AG09309 (cell line): Measurements from ENCODE around the gene APOC4.

Experiments used
- DNase-seq: peaks from one replicate; pipeline ENCODE4 v3.0.0-alpha.2; 2010; ENCODE audit warnings: low read depth
- H3K4me3 ChIP-seq: 2 replicates; pipeline ENCODE4 v1.5.1; 2011; ENCODE audit warnings: mild to moderate bottlenecking, low read depth, low read length, moderate library complexity; ENCODE audit not compliant: control insufficient read depth
- CTCF ChIP-seq: IDR thresholded peaks from 2 replicates; pipeline ENCODE4 v1.5.1; 2011; ENCODE audit warnings: mild to moderate bottlenecking, low read depth, low read length, inconsistent platforms; ENCODE audit not compliant: insufficient read depth, control insufficient read depth; ENCODE audit errors: missing control alignments

APOC4 gene

GRCh38 chr19:44943801-44944249, 1.8 kb downstream of the APOC4 start:
- no peak for DNase-seq
- no peak overlapping the region for H3K4me3 ChIP-seq
- TF ChIP-seq CTCF = no peak

GRCh38 chr19:44947041-44947581, 5.1 kb downstream of the APOC4 start:
- no peak for TF ChIP-seq CTCF
- DNase-seq = no peak
- no peak overlapping the region for H3K4me3 ChIP-seq

- TF ChIP-seq CTCF = no peak
- no peak for DNase-seq
- no peak overlapping the region for H3K4me3 ChIP-seq
Measured at GRCh38 chr19:44948237-44948636, 6.2 kb downstream of the APOC4 start.

GRCh38 chr19:44948763-44949374, 6.8 kb downstream of the APOC4 start:
- H3K4me3 ChIP-seq = no peak overlapping the region
- DNase-seq = no peak
- TF ChIP-seq CTCF = no peak

GRCh38 chr19:44949550-44949949, 7.5 kb downstream of the APOC4 start:
- no peak overlapping the region for H3K4me3 ChIP-seq
- DNase-seq = no peak
- no peak for TF ChIP-seq CTCF

GRCh38 chr19:44951179-44952159, 9.4 kb downstream of the APOC4 start:
- no peak overlapping the region for H3K4me3 ChIP-seq
- peak; percentile 52 for DNase-seq
- TF ChIP-seq CTCF = peak; percentile 84
